ENCODE results near the gene SPEM3. TPM values are rescaled to one million over a fixed set of nuclear protein-coding genes. Genes with fewer than 3 reads are reported as not detected.
A peak's percentile ranks its signal among the peaks of the same experiment; 100 is the strongest.

Gene SPEM3
- total and polyA plus RNA-seq, 10 of the 15 experiments (the other 5 are each of a cell fraction or from before 2014, with no cell fraction given) = not detected

- ATAC-seq (no peak), FAIRE-seq (no peak), DNase-seq (ENCODE audit: low read depth, low spot score) (no peak)
- BruUV-seq (replicated peaks) = no TSS peak
- ChIA-PET RAD21 (ENCODE audit: unreplicated experiment) (interaction anchor here (0.6 to 2.5 kb wide), 7 partner anchors 11 to 119 kb away, joined by 3 to 12 read pairs (median 3); partner anchors contain the start of genes SENP3 and TMEM256), CTCF (interaction anchor here (0.6 to 2.8 kb wide), 7 partner anchors 13 to 186 kb away, joined by 3 to 20 read pairs (median 3); partner anchors contain the start of genes NEURL4, SAT2 and SENP3), SMC1A (ENCODE audit: uncharacterized antibody, unreplicated experiment) (interaction anchor here (0.6 to 1.9 kb wide), 8 partner anchors 10 to 249 kb away, joined by 3 to 8 read pairs (median 4); partner anchors contain the start of genes SLC35G6 and ZBTB4), POLR2A (interaction anchor here (0.6 to 8.2 kb wide), 16 partner anchors 10 to 177 kb away, joined by 3 to 63 read pairs (median 4); partner anchors contain the start of genes POLR2A, SENP3 and TMEM256)
- Histone ChIP-seq H3K79me2 (ENCODE audit: control insufficient read depth, insufficient read depth, low read length) (peaks cover 5% of the 10 kb centered on the region), H3K36me3 (ENCODE audit: control insufficient read depth in 2 of 2, insufficient read depth in 2 of 2, low read length in 1 of 2) (no peaks in the 10 kb centered on the region), H3K27ac (ENCODE audit: control insufficient read depth, insufficient read depth) (no peak overlapping the region), H3K9me3 (replicated peaks; ENCODE audit: control insufficient read depth, insufficient read depth, low read length) (no peaks in the 10 kb centered on the region), H3K27me3 (replicated peaks in 1 of 2; ENCODE audit: control insufficient read depth in 2 of 2, insufficient read depth in 2 of 2, low read length in 1 of 2) (peaks cover 0 to 4% of the 10 kb centered on the region in 2 experiments; a peak in 3 of 4 replicates), H3K4me2 (ENCODE audit: control insufficient read depth, insufficient read depth) (peak overlapping the region; percentile 89; the same call in 1 of the 2 replicates), H2AFZ (ENCODE audit: control insufficient read depth, low read depth, low read length) (no peak overlapping the region), H4K20me1 (ENCODE audit: control insufficient read depth, insufficient read depth) (no peaks in the 10 kb centered on the region), H3K4me3 (0 out of 2 replicates have a peak overlapping the region, but pooled peaks have one; percentile 1), H3K4me1 (ENCODE audit: control insufficient read depth, insufficient read depth, low read length) (peaks cover 32% of the 10 kb centered on the region), H3K9ac (ENCODE audit: control insufficient read depth, insufficient read depth, low read length) (no peak overlapping the region)
- 78% methylated on average over 6 of the region's 7 CpGs for WGBS (ENCODE audit: insufficient coverage, insufficient replicate concordance, low lambda C conversion rate, missing lambda C conversion rate)
- in situ Hi-C loops (cut with MboI) (no loop called here), intact Hi-C loops (cut with micrococcal nuclease; ENCODE audit: unreplicated experiment) (no loop called here)
- TF ChIP-seq MYC (IDR thresholded peaks at IDR 0.05; ENCODE audit: insufficient read depth, insufficient read length, insufficient replicate concordance, low read length, severe bottlenecking) (no peak), NBN (IDR thresholded peaks at IDR 0.05) (no peak), JUND (IDR thresholded peaks at IDR 0.05; ENCODE audit: low read depth, low read length) (no peak), SPI1 (IDR thresholded peaks at IDR 0.05; ENCODE audit: borderline replicate concordance, insufficient read depth, low read depth, low read length) (no peak)
These were observed 12.6 kb downstream of the SPEM3 start for GRCh38 chr17:7441266-7441665.

GRCh38 chr17:7442142-7442541, 13.5 kb downstream of the SPEM3 start:
- Histone ChIP-seq H3K4me1 (ENCODE audit: control insufficient read depth, insufficient read depth, low read length) (peaks cover 27% of the 10 kb centered on the region), H3K79me2 (ENCODE audit: control insufficient read depth, insufficient read depth, low read length) (no peaks in the 10 kb centered on the region; the same call in 1 of the 2 replicates), H2AFZ (ENCODE audit: control insufficient read depth, low read depth, low read length) (no peak overlapping the region), H4K20me1 (ENCODE audit: control insufficient read depth, insufficient read depth) (no peaks in the 10 kb centered on the region), H3K9me3 (replicated peaks; ENCODE audit: control insufficient read depth, insufficient read depth, low read length) (no peaks in the 10 kb centered on the region), H3K36me3 (ENCODE audit: control insufficient read depth in 2 of 2, insufficient read depth in 2 of 2, low read length in 1 of 2) (no peaks in the 10 kb centered on the region), H3K4me2 (ENCODE audit: control insufficient read depth, insufficient read depth) (no peak overlapping the region), H3K27me3 (replicated peaks in 1 of 2; ENCODE audit: control insufficient read depth in 2 of 2, insufficient read depth in 2 of 2, low read length in 1 of 2) (peaks cover 1 to 4% of the 10 kb centered on the region in 2 experiments; a peak in 3 of 4 replicates), H3K27ac (ENCODE audit: control insufficient read depth, insufficient read depth) (no peak overlapping the region), H3K9ac (ENCODE audit: control insufficient read depth, insufficient read depth, low read length) (no peak overlapping the region), H3K4me3 (no peak overlapping the region)
- FAIRE-seq (no peak), DNase-seq (ENCODE audit: low read depth, low spot score) (no peak), ATAC-seq (no peak)
- BruUV-seq (replicated peaks) = no TSS peak
- intact Hi-C loops (cut with micrococcal nuclease; ENCODE audit: unreplicated experiment) (no loop called here), in situ Hi-C loops (cut with MboI) (no loop called here)
- WGBS (ENCODE audit: insufficient coverage, insufficient replicate concordance, low lambda C conversion rate, missing lambda C conversion rate) = 95% methylated on average over 2 of the region's 2 CpGs
- TF ChIP-seq ASH2L (IDR thresholded peaks at IDR 0.05; ENCODE audit: borderline replicate concordance, low read depth) (no peak), CREM (IDR thresholded peaks at IDR 0.05; ENCODE audit: low read depth) (no peak), ZSCAN29 (IDR thresholded peaks at IDR 0.05) (no peak)
- SMC1A ChIA-PET (ENCODE audit: uncharacterized antibody, unreplicated experiment) = interaction anchor here (1.1 to 1.9 kb wide), 3 partner anchors 11 to 119 kb away, joined by 3 to 8 read pairs (median 8); partner anchors contain the start of genes SLC35G6 and ZBTB4
- POLR2A ChIA-PET = interaction anchor here (0.7 to 8.2 kb wide), 6 partner anchors 9 to 119 kb away, joined by 3 to 63 read pairs (median 8); partner anchors contain the start of genes POLR2A and SENP3
- RAD21 ChIA-PET (ENCODE audit: unreplicated experiment) = interaction anchor here (2.5 kb wide), 1 partner anchor 118 kb away, joined by 12 read pairs; the partner anchor contains the start of gene SENP3
- CTCF ChIA-PET = interaction anchor here (1.0 to 2.7 kb wide), 3 partner anchors 12 to 74 kb away, joined by 3 to 20 read pairs (median 3); no protein-coding TSS in a partner anchor

All from GM12878 (cell line).